K562 (cell line): Measurements from ENCODE around the gene MAPK1IP1L. TPM values are rescaled to one million over a fixed set of nuclear protein-coding genes. Genes with fewer than 3 reads are reported as not detected.

Source experiments
- C11orf30 ChIP-seq: fragments of 450-650 bp; IDR thresholded peaks from 2 replicates; pipeline ENCODE4 v1.6.1; 2016; ENCODE audit warnings: low read depth, mild to moderate bottlenecking
- CBFB ChIP-seq: sonication (generic); formaldehyde crosslinking; IDR thresholded peaks from 2 replicates; pipeline ENCODE4 v1.4.0; 2020; ENCODE audit warnings: mild to moderate bottlenecking, missing genetic modification reagents
- CXXC5 ChIP-seq: fragments of 250-450 bp; sonication (Bioruptor Pico); IDR thresholded peaks from 2 replicates; pipeline ENCODE4 v1.8.0; 2022; ENCODE audit warnings: inconsistent platforms, mild to moderate bottlenecking, moderate library complexity
- DIDO1 ChIP-seq: fragments of 450-650 bp; IDR thresholded peaks from 2 replicates; pipeline ENCODE4 v1.6.1; 2016; ENCODE audit warnings: low read depth, missing biosample characterization, missing genetic modification characterization
- GTF2F1 ChIP-seq: IDR thresholded peaks from 2 replicates; pipeline ENCODE4 v1.6.1; 2011; ENCODE audit warnings: low read depth, low read length, improper control_type of control experiment
- NCOR1 ChIP-seq: fragments of 450-650 bp; IDR thresholded peaks from 2 replicates; pipeline ENCODE4 v1.6.1; 2016; ENCODE audit warnings: mild to moderate bottlenecking, moderate library complexity
- POLR2H ChIP-seq: IDR thresholded peaks from 2 replicates; pipeline ENCODE4 v1.6.1; 2016; ENCODE audit warnings: missing genetic modification characterization, low read depth, mild to moderate bottlenecking, control low read depth, missing compliant biosample characterization, moderate library complexity
- ZNF57 ChIP-seq: fragments of 450-650 bp; formaldehyde crosslinking; IDR thresholded peaks from 2 replicates; pipeline ENCODE4 v1.4.0; 2020; ENCODE audit warnings: mild to moderate bottlenecking, moderate library complexity
- polyA plus RNA-seq, 8 experiments: library from polyadenylated mRNA; depleted of rRNA in 4 of 8; stranded (reverse) in 5 of 8; unstranded in 3 of 8; fragments of >200 nt; fragmentation: Nextera tagmentation in 2 of 8; fragmentation: Illumina TruSeq in 1 of 8; extraction: Ambion mirVana in 2 of 8; extraction: Trizol in 1 of 8; gene quantifications; 2 replicates each; pipeline versions ENCODE4 v1.2.1 to v1.2.3, GENCODE V29; 2011 to 2014; ENCODE audit warnings: inconsistent platforms in 1 of 8, missing spikeins in 1 of 8
- total RNA-seq, 7 experiments: library from RNA; depleted of rRNA in 6 of 7; stranded (reverse); fragments of >200 nt in 6 of 7; fragmentation: Illumina TruSeq in 2 of 7; extraction: Trizol in 2 of 7; gene quantifications; 2 replicates each; pipeline versions ENCODE4 v1.2.1 to v1.2.3, GENCODE V29; 2011 to 2021; ENCODE audit warnings: low replicate concordance in 1 of 7
- TF ChIP-seq, protein P1 (sequence below): IDR thresholded peaks from 3 replicates; pipeline ENCODE4 v1.6.1; 2011; ENCODE audit warnings: borderline replicate concordance, mild to moderate bottlenecking, moderate library complexity; ENCODE audit not compliant: insufficient read length; ENCODE audit errors: extremely low read depth
- TF ChIP-seq, protein P2 (sequence below): fragments of 450-650 bp; formaldehyde crosslinking; IDR thresholded peaks from 2 replicates; pipeline ENCODE4 v1.4.0; 2020; ENCODE audit warnings: mild to moderate bottlenecking, moderate library complexity
- TF ChIP-seq, protein P3 (sequence below): fragments of 450-650 bp; conservative IDR thresholded peaks from 2 replicates; pipeline ENCODE4 v1.6.1; 2016; ENCODE audit warnings: missing genetic modification characterization, low read depth, mild to moderate bottlenecking, control low read depth, missing compliant biosample characterization
- TF ChIP-seq, protein P4 (sequence below): sonication (generic); formaldehyde crosslinking; IDR thresholded peaks from 2 replicates; pipeline ENCODE4 v1.8.1; 2022; ENCODE audit warnings: missing genetic modification reagents
- TF ChIP-seq, protein P5 (sequence below): sonication (generic); formaldehyde crosslinking; IDR thresholded peaks from 2 replicates; pipeline ENCODE4 v1.8.0; 2022; ENCODE audit warnings: missing genetic modification reagents, mild to moderate bottlenecking, borderline replicate concordance
- TF ChIP-seq, protein P6 (sequence below): fragments of 200-800 bp; sonication (Bioruptor generic); IDR thresholded peaks from 2 replicates; pipeline ENCODE4 v1.6.1; 2017; ENCODE audit warnings: missing genetic modification characterization, missing compliant biosample characterization

Gene MAPK1IP1L
- total and polyA plus RNA-seq, 9 of the 15 experiments (the other 6 are each of a cell fraction or from before 2014, with no cell fraction given) = 32.7 to 99.4 (median 49.8) TPM

DNA sequence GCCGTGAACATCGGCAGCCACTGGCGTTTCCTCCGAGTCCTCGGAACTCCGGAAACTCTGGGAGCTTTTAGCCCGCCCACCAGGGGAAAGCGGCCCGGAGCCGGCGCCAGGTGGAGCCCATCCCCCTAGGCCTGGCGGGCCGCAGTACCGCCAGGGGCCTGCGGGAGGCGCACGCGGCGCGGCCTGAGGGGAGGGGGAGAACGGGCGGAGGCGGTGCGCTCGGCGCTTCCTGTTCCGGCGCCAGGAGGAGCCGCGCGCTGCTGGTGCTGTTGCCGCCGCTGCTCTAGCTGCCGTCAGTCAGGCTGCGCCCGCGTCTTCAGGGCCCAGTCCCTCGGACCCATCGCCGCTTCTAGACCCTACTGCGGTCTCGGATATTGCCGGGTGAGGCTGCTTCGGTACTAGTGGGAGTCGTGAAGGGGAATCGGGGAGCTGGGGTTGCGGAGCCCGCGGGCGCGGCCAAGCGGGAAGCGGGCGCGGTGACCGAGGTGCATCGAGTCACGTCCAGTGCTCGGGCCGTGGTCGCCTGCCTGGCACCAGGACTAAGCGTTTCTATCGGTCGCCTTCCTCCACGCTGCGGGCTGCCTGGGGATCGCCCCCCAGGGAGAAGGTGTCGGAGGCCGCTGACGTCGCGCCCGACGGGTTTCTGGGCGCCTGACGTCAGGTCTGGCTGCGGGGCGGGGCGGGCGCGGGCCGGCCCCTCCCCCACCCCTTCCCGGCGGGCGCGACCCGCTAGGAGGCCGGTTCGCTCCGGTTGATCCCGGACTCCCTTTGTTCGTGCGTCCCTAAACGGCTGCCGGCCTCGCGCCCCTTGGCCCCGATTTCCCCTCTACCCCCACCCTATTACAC lies at the start of gene MAPK1IP1L (continued):
- TF ChIP-seq, protein P1, sequence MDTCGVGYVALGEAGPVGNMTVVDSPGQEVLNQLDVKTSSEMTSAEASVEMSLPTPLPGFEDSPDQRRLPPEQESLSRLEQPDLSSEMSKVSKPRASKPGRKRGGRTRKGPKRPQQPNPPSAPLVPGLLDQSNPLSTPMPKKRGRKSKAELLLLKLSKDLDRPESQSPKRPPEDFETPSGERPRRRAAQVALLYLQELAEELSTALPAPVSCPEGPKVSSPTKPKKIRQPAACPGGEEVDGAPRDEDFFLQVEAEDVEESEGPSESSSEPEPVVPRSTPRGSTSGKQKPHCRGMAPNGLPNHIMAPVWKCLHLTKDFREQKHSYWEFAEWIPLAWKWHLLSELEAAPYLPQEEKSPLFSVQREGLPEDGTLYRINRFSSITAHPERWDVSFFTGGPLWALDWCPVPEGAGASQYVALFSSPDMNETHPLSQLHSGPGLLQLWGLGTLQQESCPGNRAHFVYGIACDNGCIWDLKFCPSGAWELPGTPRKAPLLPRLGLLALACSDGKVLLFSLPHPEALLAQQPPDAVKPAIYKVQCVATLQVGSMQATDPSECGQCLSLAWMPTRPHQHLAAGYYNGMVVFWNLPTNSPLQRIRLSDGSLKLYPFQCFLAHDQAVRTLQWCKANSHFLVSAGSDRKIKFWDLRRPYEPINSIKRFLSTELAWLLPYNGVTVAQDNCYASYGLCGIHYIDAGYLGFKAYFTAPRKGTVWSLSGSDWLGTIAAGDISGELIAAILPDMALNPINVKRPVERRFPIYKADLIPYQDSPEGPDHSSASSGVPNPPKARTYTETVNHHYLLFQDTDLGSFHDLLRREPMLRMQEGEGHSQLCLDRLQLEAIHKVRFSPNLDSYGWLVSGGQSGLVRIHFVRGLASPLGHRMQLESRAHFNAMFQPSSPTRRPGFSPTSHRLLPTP = no peak
- TF ChIP-seq, protein P2, sequence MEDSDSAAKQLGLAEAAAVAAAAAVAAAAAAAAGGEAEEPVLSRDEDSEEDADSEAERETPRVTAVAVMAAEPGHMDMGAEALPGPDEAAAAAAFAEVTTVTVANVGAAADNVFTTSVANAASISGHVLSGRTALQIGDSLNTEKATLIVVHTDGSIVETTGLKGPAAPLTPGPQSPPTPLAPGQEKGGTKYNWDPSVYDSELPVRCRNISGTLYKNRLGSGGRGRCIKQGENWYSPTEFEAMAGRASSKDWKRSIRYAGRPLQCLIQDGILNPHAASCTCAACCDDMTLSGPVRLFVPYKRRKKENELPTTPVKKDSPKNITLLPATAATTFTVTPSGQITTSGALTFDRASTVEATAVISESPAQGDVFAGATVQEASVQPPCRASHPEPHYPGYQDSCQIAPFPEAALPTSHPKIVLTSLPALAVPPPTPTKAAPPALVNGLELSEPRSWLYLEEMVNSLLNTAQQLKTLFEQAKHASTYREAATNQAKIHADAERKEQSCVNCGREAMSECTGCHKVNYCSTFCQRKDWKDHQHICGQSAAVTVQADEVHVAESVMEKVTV = peak; percentile 54; the same call in 1 of the 2 replicates
- peak; percentile 45 for TF ChIP-seq C11orf30
- no peak for TF ChIP-seq ZNF57 (CRISPR knock-in tag)
- peak; percentile 23; the same call in 1 of the 2 replicates for TF ChIP-seq GTF2F1
- TF ChIP-seq POLR2H (tag) = peak; percentile 85
- TF ChIP-seq, protein P3, sequence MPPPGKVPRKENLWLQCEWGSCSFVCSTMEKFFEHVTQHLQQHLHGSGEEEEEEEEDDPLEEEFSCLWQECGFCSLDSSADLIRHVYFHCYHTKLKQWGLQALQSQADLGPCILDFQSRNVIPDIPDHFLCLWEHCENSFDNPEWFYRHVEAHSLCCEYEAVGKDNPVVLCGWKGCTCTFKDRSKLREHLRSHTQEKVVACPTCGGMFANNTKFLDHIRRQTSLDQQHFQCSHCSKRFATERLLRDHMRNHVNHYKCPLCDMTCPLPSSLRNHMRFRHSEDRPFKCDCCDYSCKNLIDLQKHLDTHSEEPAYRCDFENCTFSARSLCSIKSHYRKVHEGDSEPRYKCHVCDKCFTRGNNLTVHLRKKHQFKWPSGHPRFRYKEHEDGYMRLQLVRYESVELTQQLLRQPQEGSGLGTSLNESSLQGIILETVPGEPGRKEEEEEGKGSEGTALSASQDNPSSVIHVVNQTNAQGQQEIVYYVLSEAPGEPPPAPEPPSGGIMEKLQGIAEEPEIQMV (tag) = no peak
- TF ChIP-seq, protein P4, sequence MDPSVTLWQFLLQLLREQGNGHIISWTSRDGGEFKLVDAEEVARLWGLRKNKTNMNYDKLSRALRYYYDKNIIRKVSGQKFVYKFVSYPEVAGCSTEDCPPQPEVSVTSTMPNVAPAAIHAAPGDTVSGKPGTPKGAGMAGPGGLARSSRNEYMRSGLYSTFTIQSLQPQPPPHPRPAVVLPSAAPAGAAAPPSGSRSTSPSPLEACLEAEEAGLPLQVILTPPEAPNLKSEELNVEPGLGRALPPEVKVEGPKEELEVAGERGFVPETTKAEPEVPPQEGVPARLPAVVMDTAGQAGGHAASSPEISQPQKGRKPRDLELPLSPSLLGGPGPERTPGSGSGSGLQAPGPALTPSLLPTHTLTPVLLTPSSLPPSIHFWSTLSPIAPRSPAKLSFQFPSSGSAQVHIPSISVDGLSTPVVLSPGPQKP (CRISPR knock-in tag) = no peak
- TF ChIP-seq, protein P5, sequence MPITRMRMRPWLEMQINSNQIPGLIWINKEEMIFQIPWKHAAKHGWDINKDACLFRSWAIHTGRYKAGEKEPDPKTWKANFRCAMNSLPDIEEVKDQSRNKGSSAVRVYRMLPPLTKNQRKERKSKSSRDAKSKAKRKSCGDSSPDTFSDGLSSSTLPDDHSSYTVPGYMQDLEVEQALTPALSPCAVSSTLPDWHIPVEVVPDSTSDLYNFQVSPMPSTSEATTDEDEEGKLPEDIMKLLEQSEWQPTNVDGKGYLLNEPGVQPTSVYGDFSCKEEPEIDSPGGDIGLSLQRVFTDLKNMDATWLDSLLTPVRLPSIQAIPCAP (CRISPR knock-in tag) = no peak
- peak; percentile 59; the same call in 1 of the 2 replicates for TF ChIP-seq CXXC5
- TF ChIP-seq NCOR1 = peak; percentile 49
- TF ChIP-seq, protein P6, sequence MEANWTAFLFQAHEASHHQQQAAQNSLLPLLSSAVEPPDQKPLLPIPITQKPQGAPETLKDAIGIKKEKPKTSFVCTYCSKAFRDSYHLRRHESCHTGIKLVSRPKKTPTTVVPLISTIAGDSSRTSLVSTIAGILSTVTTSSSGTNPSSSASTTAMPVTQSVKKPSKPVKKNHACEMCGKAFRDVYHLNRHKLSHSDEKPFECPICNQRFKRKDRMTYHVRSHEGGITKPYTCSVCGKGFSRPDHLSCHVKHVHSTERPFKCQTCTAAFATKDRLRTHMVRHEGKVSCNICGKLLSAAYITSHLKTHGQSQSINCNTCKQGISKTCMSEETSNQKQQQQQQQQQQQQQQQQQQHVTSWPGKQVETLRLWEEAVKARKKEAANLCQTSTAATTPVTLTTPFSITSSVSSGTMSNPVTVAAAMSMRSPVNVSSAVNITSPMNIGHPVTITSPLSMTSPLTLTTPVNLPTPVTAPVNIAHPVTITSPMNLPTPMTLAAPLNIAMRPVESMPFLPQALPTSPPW (CRISPR knock-in tag) = peak; percentile 97
- 0 out of 2 replicates have a peak, but pooled peaks have one; percentile 55 for TF ChIP-seq CBFB (CRISPR knock-in tag)
- TF ChIP-seq DIDO1 = no peak
